Measurements from ENCODE around the gene SOX13. TPM values are rescaled to one million over a fixed set of nuclear protein-coding genes. Genes with fewer than 3 reads are reported as not detected.

The SOX13 gene
- total and polyA plus RNA-seq, 5 experiments from 2014 or later = 0.29 to 0.77 (median 0.41) TPM; not detected in 1

DNA sequence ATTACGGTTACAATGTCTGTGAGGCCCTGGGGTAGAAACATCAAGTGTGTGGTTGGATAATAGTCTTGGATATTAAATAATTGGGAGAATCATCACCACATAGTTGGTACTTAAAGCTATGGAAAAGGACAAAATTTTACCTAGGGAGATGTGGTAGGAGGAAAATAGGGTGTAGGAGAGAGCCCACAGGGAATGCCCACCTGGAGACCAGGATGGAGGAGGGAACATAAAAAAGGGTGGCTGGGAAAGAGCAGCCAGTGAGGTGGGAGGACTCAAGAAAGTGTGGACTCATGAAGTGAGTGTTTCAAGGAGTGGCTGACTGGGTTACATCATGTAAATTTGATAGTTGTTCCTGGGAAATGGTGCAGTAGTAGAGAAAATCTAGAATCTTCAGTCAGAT is 3.0 kb upstream of the SOX13 start:
- Mint-ChIP-seq H3K27ac (peak overlapping the region in 2 of 10 donors; percentile 36 to 50), H3K4me1 (peaks cover 5 to 25% (median 14%) of the 10 kb centered on the region in 4 donors), H3K4me3 (peak overlapping the region in 1 of 10 donors; percentile 1), H3K36me3 (no peaks in the 10 kb centered on the region), H3K27me3 (peaks cover 15 to 45% (median 27%) of the 10 kb centered on the region in 5 donors), H3K9me3 (peaks cover 0 to 12% (median 4%) of the 10 kb centered on the region in 9 donors)
- DNase-seq (no peak), ATAC-seq (no peak)
- POLR2A ChIA-PET = interaction anchor here (0.9 kb wide), 1 partner anchor 36 kb away, joined by 3 read pairs; no protein-coding TSS in a partner anchor

- Mint-ChIP-seq H3K36me3 (no peaks in the 10 kb centered on the region), H3K27ac (peak overlapping the region in 1 of 10 donors; percentile 1), H3K27me3 (peaks cover 23 to 55% (median 36%) of the 10 kb centered on the region in 5 donors), H3K4me1 (peaks cover 5 to 27% (median 19%) of the 10 kb centered on the region in 4 donors), H3K4me3 (no peak overlapping the region), H3K9me3 (peaks cover 0 to 12% (median 4%) of the 10 kb centered on the region in 9 donors)
- no peak for ATAC-seq
- DNase-seq = no peak
- POLR2A ChIA-PET = no interaction called here
These were observed 2.0 kb upstream of the SOX13 start for GRCh38 chr1:204070895-204071294.

- DNase-seq (peak in 1 of 10 donors; percentile 14), ATAC-seq (peak in 1 of 2 donors; percentile 27)
- Mint-ChIP-seq H3K27ac (no peak overlapping the region), H3K27me3 (peaks cover 22 to 76% (median 57%) of the 10 kb centered on the region in 5 donors), H3K36me3 (no peaks in the 10 kb centered on the region), H3K9me3 (peaks cover 0 to 2% (median 0%) of the 10 kb centered on the region in 9 donors), H3K4me1 (peaks cover 5 to 36% (median 19%) of the 10 kb centered on the region in 4 donors), H3K4me3 (peak overlapping the region; percentile 67 to 87 (median 79))
- POLR2A ChIA-PET = no interaction called here
These were observed 940 bp downstream of the SOX13 start for GRCh38 chr1:204073837-204074273.

GRCh38 chr1:204074274-204075138 is 1.6 kb downstream of the SOX13 start:
- H3K9me3 Mint-ChIP-seq = peaks cover 0 to 2% (median 0%) of the 10 kb centered on the region in 9 donors
- H3K27me3 Mint-ChIP-seq = peaks cover 22 to 74% (median 54%) of the 10 kb centered on the region in 5 donors
- POLR2A ChIA-PET = no interaction called here
- H3K27ac Mint-ChIP-seq = peak overlapping the region in 1 of 10 donors; percentile 29
- DNase-seq (peak in 1 of 10 donors; percentile 24), ATAC-seq (no peak)
- H3K4me3 Mint-ChIP-seq = peak overlapping the region; percentile 67 to 87 (median 79)
- no peaks in the 10 kb centered on the region for H3K36me3 Mint-ChIP-seq
- H3K4me1 Mint-ChIP-seq = peaks cover 5 to 36% (median 19%) of the 10 kb centered on the region in 4 donors

DNA sequence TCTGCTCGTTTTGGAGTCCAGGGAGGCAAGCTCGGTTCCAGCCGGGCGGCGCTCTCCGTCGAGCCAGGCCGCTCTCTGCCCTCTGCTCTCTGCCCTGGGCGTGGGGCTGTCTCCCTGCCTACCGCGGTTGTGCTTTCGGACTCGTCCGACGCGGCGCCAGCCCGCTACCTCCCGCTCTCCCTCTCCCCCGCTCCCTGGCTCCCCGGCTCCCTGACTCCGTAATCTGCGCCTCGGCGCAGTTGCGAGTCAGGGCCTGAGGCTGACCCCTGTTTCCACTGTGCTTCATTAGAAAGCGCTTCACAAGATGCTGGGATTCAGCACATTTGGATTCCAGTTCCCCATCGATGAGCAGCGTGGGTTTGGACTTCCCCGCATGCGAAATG is 2.2 kb downstream of the SOX13 start:
- H3K4me1 Mint-ChIP-seq = peaks cover 5 to 40% (median 19%) of the 10 kb centered on the region in 4 donors
- no peaks in the 10 kb centered on the region for H3K36me3 Mint-ChIP-seq
- H3K27ac Mint-ChIP-seq = peak overlapping the region in 1 of 10 donors; percentile 78
- no peak for ATAC-seq
- H3K27me3 Mint-ChIP-seq = peaks cover 21 to 76% (median 50%) of the 10 kb centered on the region in 5 donors
- POLR2A ChIA-PET = no interaction called here
- H3K9me3 Mint-ChIP-seq = peaks cover 0 to 2% (median 0%) of the 10 kb centered on the region in 9 donors
- DNase-seq = peak in 1 of 10 donors; percentile 26
- H3K4me3 Mint-ChIP-seq = peak overlapping the region; percentile 60 to 87 (median 78)

DNA sequence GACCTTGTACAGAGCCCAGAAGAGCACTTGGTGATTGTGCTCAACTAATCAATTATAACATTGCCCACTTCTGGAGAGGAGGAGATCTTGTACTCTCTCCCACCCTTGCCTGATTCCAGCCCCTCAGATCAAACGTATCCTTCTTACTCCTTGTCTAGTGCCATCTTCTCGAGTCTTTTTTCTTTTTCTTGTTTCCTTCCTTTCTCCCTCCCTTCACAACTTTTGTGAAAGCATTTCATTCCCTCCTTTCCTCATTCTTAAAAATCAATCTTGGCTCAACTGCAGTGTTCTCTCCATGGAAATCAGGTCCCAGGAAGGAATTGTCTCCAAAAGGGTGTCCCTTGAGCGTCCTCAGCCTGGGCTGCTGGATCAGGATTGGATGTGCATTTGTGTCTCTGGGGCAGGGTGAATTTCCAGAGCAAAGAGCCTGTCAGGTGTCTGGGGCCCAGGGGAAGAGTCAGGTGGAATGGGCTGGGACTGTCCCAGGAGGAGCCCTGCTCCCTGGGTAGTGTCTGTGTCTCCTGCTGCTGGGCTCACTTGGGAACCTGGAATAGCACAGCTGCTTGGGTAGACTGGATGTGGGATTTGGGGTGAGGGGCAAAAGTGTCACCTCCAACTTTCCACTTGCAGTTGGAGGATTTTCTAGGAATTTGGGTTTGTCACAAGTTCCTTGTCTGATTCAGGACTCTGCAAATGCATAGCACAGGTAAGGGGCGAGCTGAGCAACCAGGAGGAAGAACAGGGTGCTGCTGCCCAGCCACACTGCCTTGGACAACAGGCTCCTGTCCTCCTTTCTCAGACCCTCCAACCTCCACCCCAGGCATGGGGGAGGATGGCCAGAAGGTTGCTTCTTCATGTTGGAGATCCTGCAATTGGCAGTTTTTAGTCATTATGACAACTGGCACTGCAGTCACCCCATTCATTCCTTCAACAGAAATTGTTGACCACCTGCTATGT is 3.3 kb downstream of the SOX13 start:
- peaks cover 18 to 72% (median 46%) of the 10 kb centered on the region in 5 donors for H3K27me3 Mint-ChIP-seq
- POLR2A ChIA-PET = no interaction called here

DNA sequence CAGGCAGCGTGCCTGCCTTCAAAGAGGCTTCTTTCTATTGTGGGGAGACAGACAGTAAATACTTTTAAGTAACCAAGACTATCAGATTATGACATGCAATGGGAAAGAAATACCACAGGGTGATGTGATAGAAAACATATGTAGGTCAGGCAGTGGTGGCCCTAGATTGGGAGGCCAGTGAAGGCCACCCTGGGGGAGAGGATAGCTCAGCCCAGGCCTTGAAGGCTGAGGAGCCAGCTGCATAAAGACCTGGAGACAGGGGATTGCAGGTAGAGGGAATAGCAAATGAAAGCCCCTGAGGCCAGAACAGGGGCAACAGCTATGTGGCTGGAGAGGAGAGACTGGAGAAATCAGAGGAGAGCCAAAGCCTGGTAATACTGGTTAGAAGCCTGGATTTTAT is 4.0 kb downstream of the SOX13 start:
- POLR2A ChIA-PET = no interaction called here
- H3K4me1 Mint-ChIP-seq = peaks cover 5 to 42% (median 17%) of the 10 kb centered on the region in 4 donors
- peaks cover 0 to 2% (median 0%) of the 10 kb centered on the region in 9 donors for H3K9me3 Mint-ChIP-seq
- peak overlapping the region in 1 of 10 donors; percentile 7 for H3K4me3 Mint-ChIP-seq
- ATAC-seq = no peak
- H3K27me3 Mint-ChIP-seq = peaks cover 17 to 68% (median 41%) of the 10 kb centered on the region in 5 donors
- no peaks in the 10 kb centered on the region for H3K36me3 Mint-ChIP-seq
- no peak for DNase-seq
- peak overlapping the region in 1 of 10 donors; percentile 82 for H3K27ac Mint-ChIP-seq

More for the DNA sequence above, 3.3 kb downstream of the SOX13 start:
- H3K27ac Mint-ChIP-seq = peak overlapping the region in 1 of 10 donors; percentile 82
- no peak for DNase-seq
- peaks cover 5 to 41% (median 17%) of the 10 kb centered on the region in 4 donors for H3K4me1 Mint-ChIP-seq
- peaks cover 0 to 2% (median 0%) of the 10 kb centered on the region in 9 donors for H3K9me3 Mint-ChIP-seq
- ATAC-seq = no peak
- no peaks in the 10 kb centered on the region for H3K36me3 Mint-ChIP-seq
- peak overlapping the region in 9 of 10 donors; percentile 2 to 87 (median 42) for H3K4me3 Mint-ChIP-seq

- peaks cover 16 to 65% (median 45%) of the 10 kb centered on the region in 5 donors for H3K27me3 Mint-ChIP-seq
- H3K27ac Mint-ChIP-seq = no peak overlapping the region
- H3K4me3 Mint-ChIP-seq = no peak overlapping the region
- no peaks in the 10 kb centered on the region for H3K36me3 Mint-ChIP-seq
- POLR2A ChIA-PET = no interaction called here
- ATAC-seq (no peak), DNase-seq (peak in 1 of 10 donors; percentile 32)
- no peaks in the 10 kb centered on the region for H3K9me3 Mint-ChIP-seq
- H3K4me1 Mint-ChIP-seq = peaks cover 1 to 37% (median 16%) of the 10 kb centered on the region in 4 donors
These were observed 5.2 kb downstream of the SOX13 start for GRCh38 chr1:204077979-204078696.

DNA sequence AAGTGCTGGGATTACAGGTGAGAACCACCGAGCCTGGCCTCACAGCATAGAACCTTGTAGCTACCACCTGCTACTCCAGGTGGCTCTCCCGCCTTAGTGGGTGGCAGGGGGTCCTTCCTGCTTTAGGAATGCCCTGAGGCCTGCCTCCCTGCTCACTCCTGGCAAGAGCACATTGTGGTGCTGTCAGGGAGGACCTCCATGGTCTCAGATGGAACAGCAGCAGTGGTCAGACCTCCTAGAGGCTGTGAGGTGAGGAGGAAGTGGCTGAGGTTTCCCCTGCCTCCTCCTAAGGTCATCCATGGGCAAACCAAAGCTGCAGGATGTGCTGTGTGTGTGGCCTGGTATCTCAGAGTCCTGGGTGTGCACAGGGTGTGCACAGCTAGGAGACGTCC is 6.7 kb downstream of the SOX13 start:
- Mint-ChIP-seq H3K4me1 (peaks cover 0 to 28% (median 9%) of the 10 kb centered on the region in 4 donors), H3K27ac (no peak overlapping the region), H3K27me3 (peaks cover 16 to 74% (median 41%) of the 10 kb centered on the region in 5 donors), H3K4me3 (no peak overlapping the region), H3K36me3 (no peaks in the 10 kb centered on the region), H3K9me3 (no peaks in the 10 kb centered on the region)
- POLR2A ChIA-PET = interaction anchor here (0.5 kb wide), 1 partner anchor 20 kb away, joined by 3 read pairs; no protein-coding TSS in a partner anchor
- DNase-seq = no peak
- no peak for ATAC-seq

DNA sequence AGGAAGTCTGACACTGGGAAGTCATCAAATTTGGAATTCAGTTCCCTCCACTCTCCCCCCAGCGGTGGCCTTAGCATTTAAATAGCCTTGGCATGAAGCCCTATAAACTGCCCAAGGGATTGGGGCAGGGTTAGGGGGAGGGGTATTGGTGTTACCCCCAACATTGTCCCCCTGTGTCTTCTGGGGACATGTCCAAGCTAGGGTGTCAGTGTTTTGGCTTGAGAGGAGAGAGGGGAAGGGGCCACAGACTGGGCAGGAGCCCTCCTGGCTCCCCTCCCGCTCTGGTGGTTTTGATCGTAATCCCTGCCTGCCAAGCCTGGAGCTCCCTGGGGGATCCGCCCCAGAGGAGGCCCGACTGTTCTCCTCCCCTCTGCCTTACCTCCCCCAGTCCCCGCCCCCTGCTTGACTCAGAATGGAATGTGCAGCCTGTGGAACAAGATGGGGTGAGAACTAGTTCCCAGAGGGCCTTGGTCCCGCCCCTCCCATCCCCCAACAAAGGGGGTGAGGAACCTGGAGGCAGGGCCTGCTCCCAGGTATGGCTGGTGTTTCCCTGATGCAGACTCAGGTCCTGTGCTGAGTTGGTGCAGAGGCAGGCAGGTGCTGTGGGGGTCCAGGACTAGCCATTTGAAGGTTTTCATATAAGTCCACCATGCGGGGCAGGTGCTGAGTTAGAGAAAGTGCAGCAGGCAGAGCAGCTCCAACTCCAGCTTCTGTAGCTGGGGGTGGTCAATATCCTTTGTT is 7.4 kb downstream of the SOX13 start:
- no peak overlapping the region for H3K27ac Mint-ChIP-seq
- no peak overlapping the region for H3K4me3 Mint-ChIP-seq
- H3K4me1 Mint-ChIP-seq = peaks cover 0 to 21% (median 5%) of the 10 kb centered on the region in 4 donors
- no peaks in the 10 kb centered on the region for H3K9me3 Mint-ChIP-seq
- POLR2A ChIA-PET = interaction anchor here (0.5 kb wide), 1 partner anchor 19 kb away, joined by 3 read pairs; no protein-coding TSS in a partner anchor
- peak in 1 of 10 donors; percentile 34 for DNase-seq
- H3K27me3 Mint-ChIP-seq = peaks cover 14 to 69% (median 38%) of the 10 kb centered on the region in 5 donors
- ATAC-seq = no peak
- H3K36me3 Mint-ChIP-seq = no peaks in the 10 kb centered on the region

DNA sequence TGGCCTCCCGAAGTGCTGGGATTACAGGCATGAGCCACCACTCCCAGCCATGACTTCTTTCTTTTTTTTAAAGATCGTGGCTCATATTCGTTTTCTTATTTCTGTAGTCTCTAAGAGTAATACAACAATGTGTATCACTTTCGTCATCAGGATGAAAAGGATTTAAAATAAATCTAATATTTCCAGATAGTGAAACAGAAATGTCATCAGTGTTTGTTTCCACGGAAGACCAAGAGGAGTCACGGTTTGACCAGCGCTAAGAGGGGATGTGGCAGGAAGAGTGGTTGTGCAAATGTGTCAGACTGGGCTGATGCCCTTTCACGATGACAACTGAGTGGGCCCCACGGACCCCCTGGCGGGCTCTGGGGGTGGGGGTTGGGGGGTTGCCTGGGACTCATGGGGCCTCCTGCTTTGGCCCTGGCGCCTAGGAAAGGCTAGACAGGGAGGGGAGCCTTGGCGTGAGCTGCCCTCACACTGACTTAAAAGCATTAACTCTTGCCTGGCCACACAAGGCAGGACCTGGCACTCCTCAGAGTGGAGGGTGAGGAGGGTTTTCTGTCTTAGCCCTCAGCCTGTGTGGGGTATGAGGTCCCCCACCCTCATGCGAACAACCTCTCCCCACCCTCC is 8.4 kb downstream of the SOX13 start:
- H3K4me3 Mint-ChIP-seq = no peak overlapping the region
- POLR2A ChIA-PET = no interaction called here
- peaks cover 7 to 60% (median 30%) of the 10 kb centered on the region in 5 donors for H3K27me3 Mint-ChIP-seq
- H3K4me1 Mint-ChIP-seq = peaks cover 0 to 12% (median 1%) of the 10 kb centered on the region in 4 donors
- H3K36me3 Mint-ChIP-seq = no peaks in the 10 kb centered on the region
- no peak overlapping the region for H3K27ac Mint-ChIP-seq
- peak in 1 of 10 donors; percentile 42 for DNase-seq
- no peak for ATAC-seq
- no peaks in the 10 kb centered on the region for H3K9me3 Mint-ChIP-seq

Data from naive thymus-derived CD8-positive, alpha-beta T cell (primary cell).